ENCODE results near the gene MSX2.

GRCh38 chr5:174719793-174720611 is 4.4 kb upstream of the MSX2 start:
- TF ChIP-seq YY1 (IDR thresholded peaks at IDR 0.05; ENCODE audit: insufficient read depth, insufficient read length) (no peak), ZNF274 (IDR thresholded peaks at IDR 0.05; ENCODE audit: low read depth, low read length) (no peak)
